ENCODE results near the gene SIDT2.

SIDT2 gene

DNA sequence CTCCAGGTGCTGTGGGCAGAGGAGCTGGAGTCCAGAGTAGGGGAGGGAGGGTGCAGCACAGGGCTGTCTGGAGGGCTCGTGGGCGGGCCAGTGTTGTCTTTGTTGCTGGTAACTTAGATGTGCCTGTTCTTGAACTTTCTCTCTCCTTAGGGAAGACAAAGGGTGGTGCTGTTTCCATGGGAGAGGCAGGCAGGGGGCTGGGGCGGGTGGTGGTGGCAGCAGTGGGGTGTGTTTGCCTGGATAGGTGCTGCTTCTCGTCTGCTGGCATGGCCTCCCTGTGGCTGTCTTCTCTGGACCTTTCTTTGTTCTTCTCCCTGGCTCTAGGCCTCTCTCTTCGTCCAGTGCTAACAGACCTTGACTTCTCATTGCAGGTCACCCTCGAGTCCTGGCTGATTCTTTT lies 8.5 kb downstream of the SIDT2 start:
- H3K27ac ChIP-seq, result no peak overlapping the region
- no peak for TF ChIP-seq ZFX (IDR thresholded peaks at IDR 0.05)
- TF ChIP-seq, protein P1, sequence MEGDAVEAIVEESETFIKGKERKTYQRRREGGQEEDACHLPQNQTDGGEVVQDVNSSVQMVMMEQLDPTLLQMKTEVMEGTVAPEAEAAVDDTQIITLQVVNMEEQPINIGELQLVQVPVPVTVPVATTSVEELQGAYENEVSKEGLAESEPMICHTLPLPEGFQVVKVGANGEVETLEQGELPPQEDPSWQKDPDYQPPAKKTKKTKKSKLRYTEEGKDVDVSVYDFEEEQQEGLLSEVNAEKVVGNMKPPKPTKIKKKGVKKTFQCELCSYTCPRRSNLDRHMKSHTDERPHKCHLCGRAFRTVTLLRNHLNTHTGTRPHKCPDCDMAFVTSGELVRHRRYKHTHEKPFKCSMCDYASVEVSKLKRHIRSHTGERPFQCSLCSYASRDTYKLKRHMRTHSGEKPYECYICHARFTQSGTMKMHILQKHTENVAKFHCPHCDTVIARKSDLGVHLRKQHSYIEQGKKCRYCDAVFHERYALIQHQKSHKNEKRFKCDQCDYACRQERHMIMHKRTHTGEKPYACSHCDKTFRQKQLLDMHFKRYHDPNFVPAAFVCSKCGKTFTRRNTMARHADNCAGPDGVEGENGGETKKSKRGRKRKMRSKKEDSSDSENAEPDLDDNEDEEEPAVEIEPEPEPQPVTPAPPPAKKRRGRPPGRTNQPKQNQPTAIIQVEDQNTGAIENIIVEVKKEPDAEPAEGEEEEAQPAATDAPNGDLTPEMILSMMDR (conservative IDR thresholded peaks at IDR 0.05), result no peak

- no peak overlapping the region for H3K27ac ChIP-seq
Observed at GRCh38 chr11:117187428-117187798, 8.9 kb downstream of the SIDT2 start.

GRCh38 chr11:117187799-117188481 lies 9.4 kb downstream of the SIDT2 start:
- TF ChIP-seq, protein P1 (conservative IDR thresholded peaks at IDR 0.05), result no peak
- TF ChIP-seq ZFX (IDR thresholded peaks at IDR 0.05), result no peak
- no peak overlapping the region for H3K27ac ChIP-seq

More at GRCh38 chr11:117187428-117187798, 8.9 kb downstream of the SIDT2 start:
- TF ChIP-seq, protein P1 (conservative IDR thresholded peaks at IDR 0.05), result no peak
- no peak for TF ChIP-seq ZFX (IDR thresholded peaks at IDR 0.05)

GRCh38 chr11:117188620-117189081 lies 10.1 kb downstream of the SIDT2 start:
- no peak overlapping the region for H3K27ac ChIP-seq
- no peak for TF ChIP-seq ZFX (IDR thresholded peaks at IDR 0.05)
- TF ChIP-seq, protein P1 (conservative IDR thresholded peaks at IDR 0.05), result no peak

GRCh38 chr11:117189191-117189940 lies 10.8 kb downstream of the SIDT2 start:
- TF ChIP-seq, protein P1 (conservative IDR thresholded peaks at IDR 0.05), result no peak
- TF ChIP-seq ZFX (IDR thresholded peaks at IDR 0.05), result no peak
- no peak overlapping the region for H3K27ac ChIP-seq

DNA sequence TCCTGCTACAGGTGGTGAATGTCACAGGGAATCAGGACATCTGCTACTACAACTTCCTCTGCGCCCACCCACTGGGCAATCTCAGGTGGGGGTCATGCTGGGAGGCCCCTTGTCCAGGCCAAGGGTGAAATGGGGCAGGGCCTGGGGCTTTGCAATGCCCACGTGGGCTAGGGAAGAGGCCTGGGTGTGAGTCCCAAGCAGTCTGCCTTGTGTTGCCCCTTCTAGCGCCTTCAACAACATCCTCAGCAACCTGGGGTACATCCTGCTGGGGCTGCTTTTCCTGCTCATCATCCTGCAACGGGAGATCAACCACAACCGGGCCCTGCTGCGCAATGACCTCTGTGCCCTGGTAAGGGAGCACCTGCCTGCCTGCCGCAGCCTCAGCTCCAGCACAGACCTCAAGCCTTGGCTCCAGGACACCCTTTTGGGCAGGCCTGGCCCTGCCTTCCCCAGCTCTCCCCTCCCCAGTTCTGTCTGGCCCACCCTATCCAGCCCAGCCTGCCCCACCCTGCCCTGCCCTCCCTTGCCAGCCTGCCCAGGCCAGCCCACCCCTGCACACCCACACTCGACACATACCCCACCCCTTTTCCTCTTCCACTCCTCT lies 11.5 kb downstream of the SIDT2 start:
- no peak overlapping the region for H3K27ac ChIP-seq
- TF ChIP-seq ZFX (IDR thresholded peaks at IDR 0.05), result no peak
- TF ChIP-seq, protein P1 (conservative IDR thresholded peaks at IDR 0.05), result no peak
